H1 (cell line): ENCODE data around the gene SIRPB1. TPM values are rescaled to one million over a fixed set of nuclear protein-coding genes. Genes with fewer than 3 reads are reported as not detected.

ENCODE experiments used
- CTCF ChIA-PET: fragments of 300-600 bp; sonication (Branson Sonifier 250); formaldehyde crosslinking; loops from one replicate; lab custom pipeline; 2021; ENCODE audit not compliant: partially characterized antibody; lab: Charles Lee
- POLR2A ChIA-PET: fragments of 300-600 bp; sonication (Branson Sonifier 250); formaldehyde crosslinking; loops from one replicate; lab custom pipeline; 2021; ENCODE audit warnings: inconsistent platforms; ENCODE audit not compliant: partially characterized antibody; lab: Charles Lee
- DNase-seq, 2 experiments: peaks; one replicate each; pipeline versions ENCODE4 v3.0.0 to v3.0.0-alpha.2; 2010 to 2022; ENCODE audit warnings: low spot score in 2 of 2, low read depth in 1 of 2, mixed read lengths in 1 of 2
- FAIRE-seq: peaks from 2 replicates; lab custom pipeline; 2011; peaks lifted over from hg19 to GRCh38; lab: Jason Lieb, UNC
- H2AFZ ChIP-seq: 2 replicates; pipeline ENCODE4 v1.8.1; 2012; ENCODE audit warnings: low read length, inconsistent platforms
- H2AK5ac ChIP-seq: 2 replicates; pipeline ENCODE4 v1.6.1; 2013; ENCODE audit warnings: low read depth, low read length
- H2BK120ac ChIP-seq: replicated peaks from 2 replicates; pipeline ENCODE3; 2013; ENCODE audit warnings: low read depth, low read length, inconsistent platforms
- H2BK12ac ChIP-seq: 2 replicates; pipeline ENCODE4 v1.6.1; 2013; ENCODE audit warnings: low read depth, low read length
- H2BK15ac ChIP-seq: 2 replicates; pipeline ENCODE4 v1.6.1; 2013; ENCODE audit warnings: low read length
- H2BK20ac ChIP-seq: 2 replicates; pipeline ENCODE4 v1.6.1; 2013; ENCODE audit warnings: low read length
- H2BK5ac ChIP-seq: 2 replicates; pipeline ENCODE4 v1.6.1; 2013; ENCODE audit warnings: low read depth, low read length
- H3K14ac ChIP-seq: 2 replicates; pipeline ENCODE4 v1.6.1; 2013; ENCODE audit warnings: inconsistent platforms; ENCODE audit not compliant: insufficient read length
- H3K18ac ChIP-seq: 2 replicates; pipeline ENCODE4 v1.6.1; 2013; ENCODE audit warnings: low read length; ENCODE audit errors: extremely low read depth
- H3K23ac ChIP-seq: 2 replicates; pipeline ENCODE4 v1.6.1; 2013; ENCODE audit warnings: inconsistent platforms; ENCODE audit not compliant: insufficient read length
- H3K23me2 ChIP-seq: 2 replicates; pipeline ENCODE4 v1.6.1; 2013; ENCODE audit warnings: low read depth, low read length
- H3K27ac ChIP-seq: 2 replicates; pipeline ENCODE4 v1.6.1; 2011; ENCODE audit warnings: low read depth, low read length, inconsistent platforms
- H3K27me3 ChIP-seq, 4 experiments: replicated peaks in 1 of 4; 1 replicate in 1 of 4; 2 replicates in 3 of 4; pipeline versions ENCODE4 v1.6.1 to v1.8.1; 2011 to 2013; ENCODE audit warnings: low read length in 3 of 4, mild to moderate bottlenecking in 3 of 4, inconsistent platforms in 2 of 4, mixed read lengths in 2 of 4, moderate library complexity in 1 of 4; ENCODE audit not compliant: control insufficient read depth in 3 of 4, insufficient read depth in 3 of 4; ENCODE audit errors: extremely low read depth in 1 of 4
- H3K36me3 ChIP-seq, 4 experiments: 2 replicates each; pipeline versions ENCODE4 v1.6.1 to v1.8.1; 2011 to 2013; ENCODE audit warnings: mild to moderate bottlenecking in 4 of 4, low read length in 3 of 4, moderate library complexity in 2 of 4, control low read depth in 1 of 4, inconsistent platforms in 1 of 4; ENCODE audit not compliant: insufficient read depth in 4 of 4, control insufficient read depth in 2 of 4
- H3K4ac ChIP-seq: replicated peaks from 2 replicates; pipeline ENCODE3; 2013; ENCODE audit warnings: low read length, low read depth, mixed read lengths, inconsistent platforms; ENCODE audit not compliant: insufficient read length
- H3K4me1 ChIP-seq, 4 experiments: replicated peaks in 1 of 4; 1 replicate in 1 of 4; 2 replicates in 3 of 4; pipeline versions ENCODE4 v1.6.1 to v1.8.1; 2011 to 2013; ENCODE audit warnings: low read length in 3 of 4, inconsistent platforms in 2 of 4, mixed read lengths in 1 of 4; ENCODE audit not compliant: insufficient read depth in 4 of 4, control insufficient read depth in 3 of 4
- H3K4me2 ChIP-seq, 2 experiments: 2 replicates each; pipeline versions ENCODE4 v1.6.1 to v1.8.1; 2011 to 2013; ENCODE audit warnings: low read depth in 2 of 2, low read length in 2 of 2, control low read depth in 1 of 2, inconsistent platforms in 1 of 2, mild to moderate bottlenecking in 1 of 2; ENCODE audit not compliant: insufficient read depth in 1 of 2
- H3K4me3 ChIP-seq, 4 experiments: fragments of 200-600, 300-600 bp in 1 of 4; sonication (generic), shearing (Covaris generic), sonication (Bioruptor Twin) in 1 of 4; 2 replicates each; pipeline versions ENCODE4 v1.5.1 to v1.8.1; 2011 to 2016; ENCODE audit warnings: low read length in 4 of 4, low read depth in 3 of 4, control low read depth in 2 of 4, inconsistent platforms in 2 of 4, mild to moderate bottlenecking in 2 of 4, mixed read lengths in 1 of 4, moderate library complexity in 1 of 4; ENCODE audit not compliant: insufficient read depth in 2 of 4; ENCODE audit errors: extremely low read depth in 1 of 4
- H3K56ac ChIP-seq: replicated peaks from 2 replicates; pipeline ENCODE3; 2013; ENCODE audit warnings: low read depth, mild to moderate bottlenecking, mixed read lengths, low read length, inconsistent platforms; ENCODE audit not compliant: insufficient read length
- H3K79me1 ChIP-seq: 2 replicates; pipeline ENCODE4 v1.6.1; 2013; ENCODE audit warnings: low read depth, low read length, control low read depth
- H3K79me2 ChIP-seq, 2 experiments: 2 replicates each; pipeline versions ENCODE4 v1.6.1 to v1.8.1; 2012 to 2013; ENCODE audit warnings: low read length in 2 of 2, mild to moderate bottlenecking in 2 of 2, inconsistent platforms in 1 of 2; ENCODE audit not compliant: insufficient read depth in 2 of 2, control insufficient read depth in 1 of 2
- H3K9ac ChIP-seq, 4 experiments: replicated peaks in 1 of 4; 1 replicate in 1 of 4; 2 replicates in 3 of 4; pipeline versions ENCODE4 v1.6.1 to v1.8.1; 2011 to 2013; ENCODE audit warnings: low read depth in 3 of 4, low read length in 3 of 4, control low read depth in 2 of 4, mild to moderate bottlenecking in 2 of 4, moderate library complexity in 2 of 4, inconsistent platforms in 1 of 4; ENCODE audit errors: extremely low read depth in 1 of 4
- H3K9me3 ChIP-seq, 2 experiments: 2 replicates each; pipeline versions ENCODE4 v1.6.1 to v1.8.1; 2012 to 2013; ENCODE audit warnings: mild to moderate bottlenecking in 2 of 2, moderate library complexity in 2 of 2, control low read depth in 1 of 2, inconsistent platforms in 1 of 2, low read depth in 1 of 2, low read length in 1 of 2, mixed read lengths in 1 of 2; ENCODE audit not compliant: insufficient read depth in 2 of 2
- H4K20me1 ChIP-seq, 2 experiments: replicated peaks in 1 of 2; 2 replicates each; pipeline versions ENCODE3 to v1.8.1; 2011 to 2013; ENCODE audit warnings: inconsistent platforms in 2 of 2, low read length in 2 of 2, mild to moderate bottlenecking in 1 of 2; ENCODE audit not compliant: insufficient read depth in 2 of 2, control insufficient read depth in 1 of 2
- H4K5ac ChIP-seq: 2 replicates; pipeline ENCODE4 v1.6.1; 2013; ENCODE audit warnings: low read length, low read depth, mixed read lengths, inconsistent platforms; ENCODE audit not compliant: insufficient read length
- H4K8ac ChIP-seq: 2 replicates; pipeline ENCODE4 v1.8.0; 2013; ENCODE audit warnings: mild to moderate bottlenecking, moderate library complexity, low read length, inconsistent platforms; ENCODE audit not compliant: insufficient read depth; ENCODE audit errors: extremely low read depth
- H4K91ac ChIP-seq: replicated peaks from 2 replicates; pipeline ENCODE3; 2013; ENCODE audit warnings: low read length, mixed read lengths, inconsistent platforms; ENCODE audit not compliant: insufficient read length
- CBX5 ChIP-seq: fragments of 300-800, 300-1000 bp; sonication (generic); IDR thresholded peaks from 2 replicates; pipeline ENCODE4 v1.7.1; 2016; ENCODE audit warnings: antibody characterized with exemption, low read length, low read depth
- KDM4A ChIP-seq: IDR thresholded peaks from one replicate; pipeline ENCODE4 v1.7.1; 2012; ENCODE audit warnings: low read depth, mild to moderate bottlenecking, moderate library complexity, low read length, inconsistent platforms; ENCODE audit not compliant: severe bottlenecking
- KDM5A ChIP-seq: fragments of 200-600 bp; IDR thresholded peaks from 2 replicates; pipeline ENCODE4 v1.7.1; 2012; ENCODE audit warnings: mild to moderate bottlenecking, low read length, inconsistent platforms, mixed read lengths
- POU5F1 ChIP-seq: IDR thresholded peaks from 2 replicates; pipeline ENCODE4 v1.6.1; 2011; ENCODE audit warnings: low read depth, mild to moderate bottlenecking, low read length, moderate library complexity
- YY1 ChIP-seq: IDR thresholded peaks from 2 replicates; pipeline ENCODE4 v1.6.1; 2011; ENCODE audit warnings: low read depth, mild to moderate bottlenecking, low read length
- WGBS, 2 experiments: shearing (Covaris generic) in 1 of 2; methylation state at CpG; one replicate each; pipeline versions ENCODE4 v1.1.6 to v1.1.7; 2013 to 2015; ENCODE audit warnings: low lambda C conversion rate in 2 of 2, mixed read lengths in 2 of 2, inconsistent platforms in 1 of 2, low coverage in 1 of 2, missing lambda C conversion rate in 1 of 2; ENCODE audit not compliant: insufficient replicate concordance in 2 of 2, insufficient coverage in 1 of 2, insufficient read length in 1 of 2; ENCODE audit errors: extremely low coverage in 1 of 2, missing lambda C conversion rate in 1 of 2; 5-methylcytosine and 5-hydroxymethylcytosine counted together
- polyA plus RNA-seq, 7 experiments: library from polyadenylated mRNA; depleted of rRNA in 3 of 7; stranded (reverse) in 5 of 7; unstranded in 2 of 7; fragments of >200 nt in 5 of 7; fragments of 200-250 nt in 2 of 7; gene quantifications; 1 replicate in 5 of 7; 2 replicates in 1 of 7; 4 replicates in 1 of 7; pipeline versions ENCODE4 v1.2.1 to v1.2.3, GENCODE V29; 2011 to 2013; ENCODE audit warnings: missing spikeins in 2 of 7, mixed read lengths in 2 of 7
- total RNA-seq: library from RNA; stranded (reverse); fragmentation: NEBNext Ultra II Directional; extraction: Animal tissue kit (Norgen Biotek cat#: 25700); gene quantifications from 2 replicates; pipeline ENCODE4 v1.2.1, GENCODE V29; 2021

The SIRPB1 gene
- total and polyA plus RNA-seq, 2 of the 8 experiments (the other 6 are each of a cell fraction or from before 2014, with no cell fraction given) = 0.14 to 0.99 TPM

- Histone ChIP-seq H3K9me3 (no peaks in the 10 kb centered on the region), H3K4me1 (no peaks in the 10 kb centered on the region), H3K56ac (no peak overlapping the region), H3K18ac (no peak overlapping the region), H2BK12ac (no peak overlapping the region), H2BK15ac (no peak overlapping the region), H3K79me1 (no peaks in the 10 kb centered on the region), H2BK5ac (no peak overlapping the region), H3K23ac (no peak overlapping the region), H3K4me3 (no peak overlapping the region), H3K9ac (no peak overlapping the region), H3K27ac (no peak overlapping the region), H4K91ac (no peak overlapping the region), H4K5ac (no peak overlapping the region), H4K8ac (no peak overlapping the region), H2AK5ac (no peak overlapping the region), H3K23me2 (no peaks in the 10 kb centered on the region), H4K20me1 (no peaks in the 10 kb centered on the region), H3K27me3 (no peaks in the 10 kb centered on the region), H3K14ac (no peak overlapping the region), H3K4me2 (no peak overlapping the region), H2BK120ac (no peak overlapping the region), H3K79me2 (no peaks in the 10 kb centered on the region), H3K36me3 (no peaks in the 10 kb centered on the region), H3K4ac (no peak overlapping the region), H2AFZ (no peak overlapping the region), H2BK20ac (no peak overlapping the region)
- WGBS, 2 experiments = 80% methylated on average over 3 of the region's 3 CpGs; no CpG with 5 or more reads in 1 of the 2 experiments
- CTCF ChIA-PET = interaction anchor here (1.3 kb wide), 1 partner anchor 143 kb away, joined by 3 read pairs; no protein-coding TSS in a partner anchor
- no peak for TF ChIP-seq KDM5A
- TF ChIP-seq KDM4A = no peak
- no peak for TF ChIP-seq YY1
- TF ChIP-seq CBX5 = no peak
- no peak for TF ChIP-seq POU5F1
- POLR2A ChIA-PET = no interaction called here
- peak in 1 of 2 experiments; percentile 10 for DNase-seq
- FAIRE-seq = no peak
These were observed 27.2 kb upstream of the SIRPB1 start for GRCh38 chr20:1646975-1647431.
